Mucosa of descending colon (tissue), 3 donors: ENCODE results near the gene C1QL1. TPM values are rescaled to one million over a fixed set of nuclear protein-coding genes. Genes with fewer than 3 reads are reported as not detected.

Source experiments
- ATAC-seq: fragments of 200-7000 bp; cut with Tn5 transposase; one replicate; pipeline ENCODE4 v1.9.1; 2020; ENCODE audit warnings: mild to moderate bottlenecking, moderate library complexity
- DNase-seq, 3 donors: peaks; one replicate each; pipeline ENCODE4 v3.0.0-alpha.2; 2020
- H3K36me3 ChIP-seq: fragments of 200-600 bp; one replicate; pipeline ENCODE4 v1.8.0; 2021; ENCODE audit warnings: low read depth, mild to moderate bottlenecking
- H3K4me1 ChIP-seq: fragments of 200-600 bp; one replicate; pipeline ENCODE4 v1.8.0; 2021; ENCODE audit warnings: low read depth, mild to moderate bottlenecking
- H3K4me3 ChIP-seq: fragments of 200-600 bp; one replicate; pipeline ENCODE4 v1.8.0; 2021; ENCODE audit warnings: mild to moderate bottlenecking
- H3K9me3 ChIP-seq: fragments of 200-600 bp; one replicate; pipeline ENCODE4 v1.8.0; 2021; ENCODE audit warnings: mild to moderate bottlenecking
- intact Hi-C, 2 donors: fragments of 100-400 bp; cut with DNase I in 1 of 2; cut with micrococcal nuclease in 1 of 2; formaldehyde crosslinking; loops; one replicate each; pipeline versions ENCODE4 v1.11.0 to v1.11.1; 2022; cut with DNase I, micrococcal nuclease
- total RNA-seq, 3 donors: library from RNA; stranded (reverse); fragmentation: NEBNext Ultra II Directional in 2 of 3; extraction: Animal tissue kit (Norgen Biotek cat#: 25700) in 2 of 3; gene quantifications; one replicate each; pipeline versions ENCODE4 v1.2.1 to v1.2.4, GENCODE V29; 2021 to 2023
- TF ChIP-seq, protein P1 (sequence below): fragments of 200-600 bp; IDR thresholded peaks from one replicate; pipeline ENCODE4 v1.8.0; 2022; ENCODE audit warnings: antibody characterized with exemption, mild to moderate bottlenecking
- donor health status: DM: no; HTN: no; CAD: no; lungs with moderate emphysema.
- donor health status: DM: no; HTN: no; CAD: no.
- donor health status: DM: no; HTN: yes; CAD: no.

Gene C1QL1
- total RNA-seq, 3 donors from 2014 or later, result 0.29 to 6.5 (median 0.60) TPM

DNA sequence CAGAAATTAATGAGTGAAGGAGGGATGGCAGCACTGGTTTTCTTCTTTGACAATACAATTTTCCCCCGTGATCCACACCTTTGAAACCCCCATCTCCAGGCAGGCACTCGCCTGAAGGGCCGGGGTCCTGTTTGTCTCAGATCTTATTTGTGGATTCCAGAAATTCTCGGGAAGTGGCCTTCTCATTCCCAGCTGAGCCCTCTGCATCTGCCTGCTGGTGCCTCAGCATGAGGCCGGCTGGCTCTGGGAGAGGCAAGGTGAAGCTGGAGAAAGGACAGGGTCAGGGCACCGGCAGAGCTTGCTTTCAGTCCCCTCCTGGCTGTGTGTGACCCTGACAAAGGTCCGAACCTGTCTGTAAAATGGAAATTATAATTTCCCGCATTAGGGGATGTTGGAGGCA lies 35.8 kb upstream of the C1QL1 start:
- intact Hi-C loops, result no loop called here
- ATAC-seq (no peak), DNase-seq (no peak)
- H3K36me3 ChIP-seq, result no peaks in the 10 kb centered on the region
- H3K4me1 ChIP-seq, result no peaks in the 10 kb centered on the region
- no peak overlapping the region for H3K4me3 ChIP-seq
- TF ChIP-seq, protein P1, sequence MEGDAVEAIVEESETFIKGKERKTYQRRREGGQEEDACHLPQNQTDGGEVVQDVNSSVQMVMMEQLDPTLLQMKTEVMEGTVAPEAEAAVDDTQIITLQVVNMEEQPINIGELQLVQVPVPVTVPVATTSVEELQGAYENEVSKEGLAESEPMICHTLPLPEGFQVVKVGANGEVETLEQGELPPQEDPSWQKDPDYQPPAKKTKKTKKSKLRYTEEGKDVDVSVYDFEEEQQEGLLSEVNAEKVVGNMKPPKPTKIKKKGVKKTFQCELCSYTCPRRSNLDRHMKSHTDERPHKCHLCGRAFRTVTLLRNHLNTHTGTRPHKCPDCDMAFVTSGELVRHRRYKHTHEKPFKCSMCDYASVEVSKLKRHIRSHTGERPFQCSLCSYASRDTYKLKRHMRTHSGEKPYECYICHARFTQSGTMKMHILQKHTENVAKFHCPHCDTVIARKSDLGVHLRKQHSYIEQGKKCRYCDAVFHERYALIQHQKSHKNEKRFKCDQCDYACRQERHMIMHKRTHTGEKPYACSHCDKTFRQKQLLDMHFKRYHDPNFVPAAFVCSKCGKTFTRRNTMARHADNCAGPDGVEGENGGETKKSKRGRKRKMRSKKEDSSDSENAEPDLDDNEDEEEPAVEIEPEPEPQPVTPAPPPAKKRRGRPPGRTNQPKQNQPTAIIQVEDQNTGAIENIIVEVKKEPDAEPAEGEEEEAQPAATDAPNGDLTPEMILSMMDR, result no peak
- H3K9me3 ChIP-seq, result peaks cover 7% of the 10 kb centered on the region

DNA sequence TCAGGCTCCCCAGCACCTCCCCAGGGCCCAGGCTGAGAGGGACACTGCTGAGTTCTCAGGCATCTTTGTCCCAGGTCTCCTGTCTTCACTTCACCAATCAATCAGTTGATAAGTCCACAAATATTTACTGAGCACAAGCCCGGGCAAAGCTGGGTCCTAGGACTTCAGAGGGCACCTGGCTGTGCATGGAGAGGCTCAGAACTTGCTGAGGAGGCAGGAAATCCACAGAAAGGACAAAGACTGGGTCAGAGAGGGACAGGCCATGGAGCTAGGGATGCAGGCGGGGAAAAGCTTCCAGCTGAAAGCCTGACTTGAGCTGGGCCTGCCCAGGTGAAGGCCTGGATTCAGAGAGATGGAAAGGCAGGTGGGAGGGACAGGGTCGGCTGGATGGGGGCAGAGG lies 33.2 kb upstream of the C1QL1 start:
- ATAC-seq (no peak), DNase-seq (no peak)
- Histone ChIP-seq H3K4me1 (no peaks in the 10 kb centered on the region), H3K9me3 (peaks cover 7% of the 10 kb centered on the region), H3K36me3 (no peaks in the 10 kb centered on the region), H3K4me3 (no peak overlapping the region)
- intact Hi-C loops, result no loop called here
- TF ChIP-seq, protein P1, result no peak

DNA sequence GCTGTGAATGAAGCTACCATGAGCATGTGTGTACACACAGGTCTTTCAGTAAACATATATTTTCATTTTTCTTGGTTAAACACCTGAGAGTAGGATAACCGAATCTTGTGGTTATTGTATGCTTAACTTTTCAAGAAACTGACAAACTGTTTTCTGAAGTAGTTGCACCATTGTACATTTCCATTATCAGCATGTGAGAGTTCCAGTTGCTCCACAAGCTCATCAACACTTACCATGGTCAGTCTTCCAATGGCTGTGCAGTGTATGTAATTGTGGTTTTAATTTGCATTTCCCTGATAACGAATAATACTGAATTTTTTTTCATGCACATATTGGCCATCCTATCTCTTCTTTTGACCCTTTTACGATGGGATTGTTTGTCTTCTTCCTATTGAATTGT lies 31.3 kb upstream of the C1QL1 start:
- peaks cover 7% of the 10 kb centered on the region for H3K9me3 ChIP-seq
- TF ChIP-seq, protein P1, result no peak
- H3K4me3 ChIP-seq, result no peak overlapping the region
- ATAC-seq (no peak), DNase-seq (no peak)
- H3K4me1 ChIP-seq, result no peaks in the 10 kb centered on the region
- intact Hi-C loops, result no loop called here
- no peaks in the 10 kb centered on the region for H3K36me3 ChIP-seq

DNA sequence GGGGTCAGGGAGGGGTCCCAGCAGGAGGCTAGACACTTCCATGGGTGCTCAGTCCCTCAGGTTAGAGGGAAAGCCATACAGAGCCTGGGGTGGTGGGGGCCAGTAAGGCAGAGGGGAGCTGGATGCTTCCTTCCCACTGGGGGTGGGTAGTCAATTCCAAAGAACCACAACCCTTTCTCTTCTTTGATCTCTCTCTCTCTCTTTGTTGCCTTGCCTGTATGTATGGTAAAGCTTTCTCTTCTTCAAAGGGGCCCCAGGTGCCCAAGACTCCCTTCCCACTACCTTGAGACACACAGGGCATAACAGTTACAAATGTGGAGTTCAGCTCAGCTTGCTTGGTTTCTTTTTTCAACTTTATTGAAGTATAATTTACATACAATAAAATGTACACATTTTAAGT lies 30.5 kb upstream of the C1QL1 start:
- TF ChIP-seq, protein P1, result no peak
- no peaks in the 10 kb centered on the region for H3K4me1 ChIP-seq
- ATAC-seq, result no peak
- H3K36me3 ChIP-seq, result no peaks in the 10 kb centered on the region
- intact Hi-C loops, result no loop called here
- H3K4me3 ChIP-seq, result no peak overlapping the region
- peaks cover 7% of the 10 kb centered on the region for H3K9me3 ChIP-seq
- DNase-seq, result no peak

DNA sequence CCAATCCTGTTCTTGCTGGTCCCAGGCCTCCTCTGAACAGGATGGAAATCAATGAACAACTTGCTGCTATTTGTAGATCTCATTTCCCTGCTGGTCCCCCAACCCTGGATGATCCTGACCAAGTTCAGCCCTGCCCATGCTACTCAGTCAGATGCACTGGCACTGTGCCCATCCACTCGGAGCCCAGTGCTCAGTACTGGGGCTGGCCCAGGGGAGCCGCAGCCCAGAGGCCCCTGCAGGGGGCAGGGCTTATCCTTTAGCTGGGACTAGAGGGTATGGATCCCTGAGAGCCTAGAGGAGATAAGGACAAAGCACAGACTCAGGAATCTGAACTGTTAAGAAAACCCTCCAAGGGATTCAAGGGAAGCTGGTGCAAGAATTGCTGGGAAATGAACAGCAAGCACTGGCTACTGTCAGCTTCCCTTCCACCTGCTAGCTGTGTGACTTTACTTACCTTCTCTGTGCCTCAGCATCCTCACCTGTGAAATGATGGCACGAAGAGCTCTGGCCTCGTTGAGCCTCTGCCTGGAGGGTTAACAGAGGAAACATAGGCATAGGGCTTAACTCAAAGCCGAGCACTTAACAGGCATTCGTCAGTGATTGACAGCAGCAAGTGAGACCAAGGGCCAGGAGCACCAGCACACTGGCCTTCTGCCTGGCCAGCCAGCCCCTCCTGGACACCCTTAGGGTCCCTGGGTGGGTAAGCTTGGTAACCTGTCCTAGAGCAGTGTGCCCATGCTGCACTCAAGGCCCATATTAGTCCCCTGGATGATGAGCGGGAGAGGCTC lies 29.8 kb upstream of the C1QL1 start:
- no peaks in the 10 kb centered on the region for H3K4me1 ChIP-seq
- TF ChIP-seq, protein P1, result no peak
- H3K4me3 ChIP-seq, result no peak overlapping the region
- ATAC-seq (no peak), DNase-seq (no peak)
- intact Hi-C loops, result no loop called here
- no peaks in the 10 kb centered on the region for H3K36me3 ChIP-seq
- H3K9me3 ChIP-seq, result peaks cover 7% of the 10 kb centered on the region
